HG03095 (cell line): Measurements from ENCODE around the gene MAEA.

Experiments used
- ATAC-seq: cut with Tn5 transposase; IDR thresholded peaks from one replicate; pipeline ENCODE4 v1.9.1; 2021; ENCODE audit warnings: moderate library complexity; ENCODE audit not compliant: unreplicated experiment

The MAEA gene

GRCh38 chr4:1298461-1298860, 8.8 kb downstream of the MAEA start:
- no peak for ATAC-seq

GRCh38 chr4:1299301-1299860, 9.7 kb downstream of the MAEA start:
- ATAC-seq = no peak

GRCh38 chr4:1300466-1301455, 11.1 kb downstream of the MAEA start:
- ATAC-seq = no peak

- no peak for ATAC-seq
These were observed 12.5 kb downstream of the MAEA start for GRCh38 chr4:1302159-1302558.

GRCh38 chr4:1305261-1305711, 15.6 kb downstream of the MAEA start:
- ATAC-seq = no peak

GRCh38 chr4:1305781-1306455, 16.2 kb downstream of the MAEA start:
- ATAC-seq = no peak

- ATAC-seq = no peak
These were observed 18.5 kb downstream of the MAEA start for GRCh38 chr4:1307951-1308735.

GRCh38 chr4:1309261-1310010, 19.7 kb downstream of the MAEA start:
- ATAC-seq = peak; percentile 75

GRCh38 chr4:1310031-1310795, 20.5 kb downstream of the MAEA start:
- ATAC-seq = no peak

GRCh38 chr4:1310796-1311631, 21.3 kb downstream of the MAEA start:
- no peak for ATAC-seq

- ATAC-seq = no peak
These were observed 23.3 kb downstream of the MAEA start for GRCh38 chr4:1312821-1313640.

- ATAC-seq = no peak
These were observed 25.6 kb downstream of the MAEA start for GRCh38 chr4:1315306-1315705.

- no peak for ATAC-seq
These were observed 26.3 kb downstream of the MAEA start for GRCh38 chr4:1315836-1316536.

GRCh38 chr4:1316537-1317168, 27.0 kb downstream of the MAEA start:
- no peak for ATAC-seq

- ATAC-seq = no peak
These were observed 27.7 kb downstream of the MAEA start for GRCh38 chr4:1317177-1318045.

- no peak for ATAC-seq
These were observed 28.3 kb downstream of the MAEA start for GRCh38 chr4:1318046-1318375.
